ENCODE data around the gene NKAIN1. TPM values are rescaled to one million over a fixed set of nuclear protein-coding genes. Genes with fewer than 3 reads are reported as not detected.

NKAIN1 gene
- total and polyA plus RNA-seq, 2 of the 13 experiments (the other 11 are each of a cell fraction or from before 2014, with no cell fraction given), result 0.29 to 0.40 TPM

DNA sequence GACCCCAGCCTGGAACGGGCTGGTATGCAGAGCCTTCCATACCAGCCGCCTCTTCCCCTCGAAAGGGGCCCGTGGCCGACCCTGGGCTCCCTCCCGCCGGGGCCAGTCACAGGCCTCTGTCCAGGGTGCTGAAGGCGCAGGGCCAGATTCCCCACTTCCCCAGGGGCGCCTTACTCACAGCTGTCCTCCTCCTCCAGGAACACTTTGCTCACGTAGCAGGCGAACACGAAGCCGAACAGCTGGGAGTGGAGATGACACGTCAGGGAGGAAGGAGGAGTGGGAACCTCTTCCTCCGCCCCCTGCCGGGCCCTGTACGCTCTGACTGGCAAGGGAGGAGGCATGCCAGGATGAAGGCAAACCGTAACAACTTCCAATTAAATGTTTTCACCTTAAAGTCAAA is 57.3 kb downstream of the NKAIN1 start (continued):
- TF ChIP-seq HOXA5 (CRISPR knock-in tag; IDR thresholded peaks at IDR 0.05), result peak; percentile 81; the same call in 1 of the 2 replicates
- TF ChIP-seq, protein P1, sequence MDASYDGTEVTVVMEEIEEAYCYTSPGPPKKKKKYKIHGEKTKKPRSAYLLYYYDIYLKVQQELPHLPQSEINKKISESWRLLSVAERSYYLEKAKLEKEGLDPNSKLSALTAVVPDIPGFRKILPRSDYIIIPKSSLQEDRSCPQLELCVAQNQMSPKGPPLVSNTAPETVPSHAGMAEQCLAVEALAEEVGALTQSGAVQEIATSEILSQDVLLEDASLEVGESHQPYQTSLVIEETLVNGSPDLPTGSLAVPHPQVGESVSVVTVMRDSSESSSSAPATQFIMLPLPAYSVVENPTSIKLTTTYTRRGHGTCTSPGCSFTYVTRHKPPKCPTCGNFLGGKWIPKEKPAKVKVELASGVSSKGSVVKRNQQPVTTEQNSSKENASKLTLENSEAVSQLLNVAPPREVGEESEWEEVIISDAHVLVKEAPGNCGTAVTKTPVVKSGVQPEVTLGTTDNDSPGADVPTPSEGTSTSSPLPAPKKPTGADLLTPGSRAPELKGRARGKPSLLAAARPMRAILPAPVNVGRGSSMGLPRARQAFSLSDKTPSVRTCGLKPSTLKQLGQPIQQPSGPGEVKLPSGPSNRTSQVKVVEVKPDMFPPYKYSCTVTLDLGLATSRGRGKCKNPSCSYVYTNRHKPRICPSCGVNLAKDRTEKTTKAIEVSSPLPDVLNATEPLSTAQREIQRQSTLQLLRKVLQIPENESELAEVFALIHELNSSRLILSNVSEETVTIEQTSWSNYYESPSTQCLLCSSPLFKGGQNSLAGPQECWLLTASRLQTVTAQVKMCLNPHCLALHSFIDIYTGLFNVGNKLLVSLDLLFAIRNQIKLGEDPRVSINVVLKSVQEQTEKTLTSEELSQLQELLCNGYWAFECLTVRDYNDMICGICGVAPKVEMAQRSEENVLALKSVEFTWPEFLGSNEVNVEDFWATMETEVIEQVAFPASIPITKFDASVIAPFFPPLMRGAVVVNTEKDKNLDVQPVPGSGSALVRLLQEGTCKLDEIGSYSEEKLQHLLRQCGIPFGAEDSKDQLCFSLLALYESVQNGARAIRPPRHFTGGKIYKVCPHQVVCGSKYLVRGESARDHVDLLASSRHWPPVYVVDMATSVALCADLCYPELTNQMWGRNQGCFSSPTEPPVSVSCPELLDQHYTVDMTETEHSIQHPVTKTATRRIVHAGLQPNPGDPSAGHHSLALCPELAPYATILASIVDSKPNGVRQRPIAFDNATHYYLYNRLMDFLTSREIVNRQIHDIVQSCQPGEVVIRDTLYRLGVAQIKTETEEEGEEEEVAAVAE (CRISPR knock-in tag; IDR thresholded peaks at IDR 0.05; ENCODE audit: borderline replicate concordance), result peak; percentile 84
- TF ChIP-seq, protein P2, sequence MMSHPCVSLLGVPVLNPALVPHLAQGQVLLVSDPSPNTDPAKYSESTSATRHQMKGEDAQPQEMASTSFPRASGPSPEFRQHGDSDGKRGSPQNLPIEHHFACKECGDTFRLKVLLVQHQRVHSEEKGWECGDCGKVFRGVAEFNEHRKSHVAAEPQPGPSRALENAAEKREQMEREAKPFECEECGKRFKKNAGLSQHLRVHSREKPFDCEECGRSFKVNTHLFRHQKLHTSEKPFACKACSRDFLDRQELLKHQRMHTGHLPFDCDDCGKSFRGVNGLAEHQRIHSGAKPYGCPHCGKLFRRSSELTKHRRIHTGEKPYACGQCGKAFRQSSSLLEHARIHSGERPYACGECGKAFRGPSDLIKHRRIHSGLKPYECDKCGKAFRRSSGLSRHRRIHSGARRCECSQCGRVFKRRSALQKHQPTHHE (CRISPR knock-in tag; IDR thresholded peaks at IDR 0.05; ENCODE audit: borderline replicate concordance), result 0 out of 2 replicates have a peak, but pooled peaks have one; percentile 15
- peak; percentile 57 for TF ChIP-seq ZNF263 (CRISPR knock-in tag; IDR thresholded peaks at IDR 0.05)
- peak; percentile 78; the same call in 1 of the 2 replicates for TF ChIP-seq ZNF589 (CRISPR knock-in tag; conservative IDR thresholded peaks at IDR 0.05)
- TF ChIP-seq ZNF274 (CRISPR knock-in tag; IDR thresholded peaks at IDR 0.05), result peak; percentile 26; the same call in 1 of the 2 replicates
- TF ChIP-seq HNF4G (IDR thresholded peaks at IDR 0.05; ENCODE audit: borderline replicate concordance, low read depth, low read length), result no peak
- 0 out of 2 replicates have a peak, but pooled peaks have one; percentile 37 for TF ChIP-seq HNF4G (CRISPR knock-in tag; IDR thresholded peaks at IDR 0.05; ENCODE audit: borderline replicate concordance, low read depth)
- TF ChIP-seq, protein P3, sequence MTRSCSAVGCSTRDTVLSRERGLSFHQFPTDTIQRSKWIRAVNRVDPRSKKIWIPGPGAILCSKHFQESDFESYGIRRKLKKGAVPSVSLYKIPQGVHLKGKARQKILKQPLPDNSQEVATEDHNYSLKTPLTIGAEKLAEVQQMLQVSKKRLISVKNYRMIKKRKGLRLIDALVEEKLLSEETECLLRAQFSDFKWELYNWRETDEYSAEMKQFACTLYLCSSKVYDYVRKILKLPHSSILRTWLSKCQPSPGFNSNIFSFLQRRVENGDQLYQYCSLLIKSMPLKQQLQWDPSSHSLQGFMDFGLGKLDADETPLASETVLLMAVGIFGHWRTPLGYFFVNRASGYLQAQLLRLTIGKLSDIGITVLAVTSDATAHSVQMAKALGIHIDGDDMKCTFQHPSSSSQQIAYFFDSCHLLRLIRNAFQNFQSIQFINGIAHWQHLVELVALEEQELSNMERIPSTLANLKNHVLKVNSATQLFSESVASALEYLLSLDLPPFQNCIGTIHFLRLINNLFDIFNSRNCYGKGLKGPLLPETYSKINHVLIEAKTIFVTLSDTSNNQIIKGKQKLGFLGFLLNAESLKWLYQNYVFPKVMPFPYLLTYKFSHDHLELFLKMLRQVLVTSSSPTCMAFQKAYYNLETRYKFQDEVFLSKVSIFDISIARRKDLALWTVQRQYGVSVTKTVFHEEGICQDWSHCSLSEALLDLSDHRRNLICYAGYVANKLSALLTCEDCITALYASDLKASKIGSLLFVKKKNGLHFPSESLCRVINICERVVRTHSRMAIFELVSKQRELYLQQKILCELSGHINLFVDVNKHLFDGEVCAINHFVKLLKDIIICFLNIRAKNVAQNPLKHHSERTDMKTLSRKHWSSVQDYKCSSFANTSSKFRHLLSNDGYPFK (CRISPR knock-in tag; IDR thresholded peaks at IDR 0.05; ENCODE audit: borderline replicate concordance), result peak; percentile 53; the same call in 1 of the 2 replicates
- peak; percentile 92; the same call in 1 of the 2 replicates for TF ChIP-seq ZNF446 (CRISPR knock-in tag; IDR thresholded peaks at IDR 0.05)
- TF ChIP-seq SPEN (CRISPR knock-in tag; IDR thresholded peaks at IDR 0.05; ENCODE audit: low read depth), result peak; percentile 41; the same call in 1 of the 2 replicates
- TF ChIP-seq PCBP2 (optimal IDR thresholded peaks at IDR 0.05; ENCODE audit: low read depth, low read length, poor library complexity, severe bottlenecking), result no peak
- TF ChIP-seq ZNF790 (CRISPR knock-in tag; IDR thresholded peaks at IDR 0.05; ENCODE audit: borderline replicate concordance), result peak; percentile 57; the same call in 1 of the 2 replicates
- no peak; the same call in 1 of the 2 replicates for TF ChIP-seq ZNF451 (CRISPR knock-in tag; IDR thresholded peaks at IDR 0.05)
- peak; percentile 89 for TF ChIP-seq TGIF2 (CRISPR knock-in tag; IDR thresholded peaks at IDR 0.05)
- TF ChIP-seq, protein P4, sequence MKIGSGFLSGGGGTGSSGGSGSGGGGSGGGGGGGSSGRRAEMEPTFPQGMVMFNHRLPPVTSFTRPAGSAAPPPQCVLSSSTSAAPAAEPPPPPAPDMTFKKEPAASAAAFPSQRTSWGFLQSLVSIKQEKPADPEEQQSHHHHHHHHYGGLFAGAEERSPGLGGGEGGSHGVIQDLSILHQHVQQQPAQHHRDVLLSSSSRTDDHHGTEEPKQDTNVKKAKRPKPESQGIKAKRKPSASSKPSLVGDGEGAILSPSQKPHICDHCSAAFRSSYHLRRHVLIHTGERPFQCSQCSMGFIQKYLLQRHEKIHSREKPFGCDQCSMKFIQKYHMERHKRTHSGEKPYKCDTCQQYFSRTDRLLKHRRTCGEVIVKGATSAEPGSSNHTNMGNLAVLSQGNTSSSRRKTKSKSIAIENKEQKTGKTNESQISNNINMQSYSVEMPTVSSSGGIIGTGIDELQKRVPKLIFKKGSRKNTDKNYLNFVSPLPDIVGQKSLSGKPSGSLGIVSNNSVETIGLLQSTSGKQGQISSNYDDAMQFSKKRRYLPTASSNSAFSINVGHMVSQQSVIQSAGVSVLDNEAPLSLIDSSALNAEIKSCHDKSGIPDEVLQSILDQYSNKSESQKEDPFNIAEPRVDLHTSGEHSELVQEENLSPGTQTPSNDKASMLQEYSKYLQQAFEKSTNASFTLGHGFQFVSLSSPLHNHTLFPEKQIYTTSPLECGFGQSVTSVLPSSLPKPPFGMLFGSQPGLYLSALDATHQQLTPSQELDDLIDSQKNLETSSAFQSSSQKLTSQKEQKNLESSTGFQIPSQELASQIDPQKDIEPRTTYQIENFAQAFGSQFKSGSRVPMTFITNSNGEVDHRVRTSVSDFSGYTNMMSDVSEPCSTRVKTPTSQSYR (CRISPR knock-in tag; IDR thresholded peaks at IDR 0.05; ENCODE audit: borderline replicate concordance), result 0 out of 2 replicates have a peak, but pooled peaks have one; percentile 15
- no peak for TF ChIP-seq KDM3A (CRISPR knock-in tag; IDR thresholded peaks at IDR 0.05; ENCODE audit: low read depth)

Measured in HepG2 (cell line).